Mucosa of rectum (tissue), 2 donors: ENCODE measurements around the gene EEF1A2.

Experiments used
- H3K27ac ChIP-seq, 2 donors: one replicate each; pipeline ENCODE4 v1.7.0; 2013; ENCODE audit warnings: inconsistent platforms in 2 of 2, low read depth in 2 of 2, low read length in 2 of 2
- H3K27me3 ChIP-seq, 2 donors: one replicate each; pipeline ENCODE4 v1.7.0; 2013; ENCODE audit warnings: low read length in 2 of 2; ENCODE audit not compliant: control insufficient read depth in 2 of 2, insufficient read depth in 2 of 2
- H3K36me3 ChIP-seq, 2 donors: one replicate each; pipeline ENCODE4 v1.7.0; 2013; ENCODE audit warnings: low read length in 2 of 2; ENCODE audit not compliant: control insufficient read depth in 2 of 2, insufficient read depth in 2 of 2
- H3K4me1 ChIP-seq, 2 donors: one replicate each; pipeline ENCODE4 v1.7.0; 2013; ENCODE audit warnings: low read length in 2 of 2, mild to moderate bottlenecking in 1 of 2; ENCODE audit not compliant: control insufficient read depth in 2 of 2, insufficient read depth in 2 of 2
- H3K4me3 ChIP-seq, 2 donors: one replicate each; pipeline ENCODE4 v1.7.0; 2013; ENCODE audit warnings: low read length in 2 of 2
- H3K9ac ChIP-seq, 2 donors: one replicate each; pipeline ENCODE4 v1.7.0; 2013; ENCODE audit warnings: low read length in 2 of 2, low read depth in 1 of 2, mild to moderate bottlenecking in 1 of 2
- H3K9me3 ChIP-seq, 2 donors: one replicate each; pipeline ENCODE4 v1.7.0; 2013; ENCODE audit warnings: low read length in 2 of 2; ENCODE audit not compliant: control insufficient read depth in 2 of 2
- donor health status: healthy.
- donor health status: Normal muscosa, but diverticular disease.

EEF1A2 gene

DNA sequence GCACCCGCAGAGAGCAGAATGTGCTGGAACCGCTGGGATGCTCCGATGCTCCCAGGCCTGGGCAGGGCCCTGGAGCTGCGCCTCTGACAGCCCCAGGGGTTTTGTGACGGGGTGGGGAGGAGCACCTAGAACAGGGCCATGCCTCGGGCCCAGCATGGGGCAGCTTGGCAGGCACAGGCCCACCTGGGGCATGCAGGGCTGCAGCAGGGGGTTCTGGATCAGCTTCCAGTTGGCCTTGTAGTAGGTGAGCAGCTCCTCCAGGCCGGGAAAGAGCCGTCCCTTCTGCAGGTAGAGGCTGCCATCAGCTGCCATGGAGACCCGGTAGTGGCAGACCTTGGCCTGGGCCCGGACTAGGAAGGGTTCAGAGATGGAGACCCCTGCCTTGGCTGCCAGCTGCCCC is 44.2 kb upstream of the EEF1A2 start:
- Histone ChIP-seq H3K27ac (no peak overlapping the region), H3K9me3 (no peaks in the 10 kb centered on the region), H3K27me3 (peaks cover under 1 to 8% of the 10 kb centered on the region in 2 donors), H3K4me1 (peaks cover 26 to 38% of the 10 kb centered on the region in 2 donors), H3K9ac (no peak overlapping the region), H3K36me3 (no peaks in the 10 kb centered on the region), H3K4me3 (no peak overlapping the region)

DNA sequence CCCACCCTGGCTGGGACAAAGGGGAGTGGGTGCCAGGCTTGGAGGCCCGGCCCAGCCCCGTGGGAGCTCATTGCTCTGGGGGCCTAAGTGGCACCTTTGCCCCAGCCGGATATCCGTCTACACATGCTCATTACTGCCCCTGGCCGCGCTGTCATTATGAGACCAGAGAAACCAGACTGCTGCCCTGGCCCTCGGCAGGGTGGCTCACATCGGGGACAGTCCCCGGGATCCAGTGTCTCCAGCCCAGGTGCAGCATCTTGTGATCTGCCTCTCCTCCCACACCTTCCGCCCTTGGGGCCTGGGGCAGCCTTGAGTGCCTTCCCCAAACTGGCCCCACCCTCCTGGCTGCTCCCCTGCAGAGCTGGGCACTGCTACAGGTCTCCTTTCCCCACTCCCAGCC is 43.8 kb upstream of the EEF1A2 start:
- Histone ChIP-seq H3K9me3 (no peaks in the 10 kb centered on the region), H3K36me3 (no peaks in the 10 kb centered on the region), H3K4me3 (no peak overlapping the region), H3K27me3 (peaks cover 0 to 8% of the 10 kb centered on the region in 2 donors), H3K4me1 (peaks cover 24 to 40% of the 10 kb centered on the region in 2 donors), H3K27ac (no peak overlapping the region), H3K9ac (peak overlapping the region in 1 of 2 donors; percentile 63)

DNA sequence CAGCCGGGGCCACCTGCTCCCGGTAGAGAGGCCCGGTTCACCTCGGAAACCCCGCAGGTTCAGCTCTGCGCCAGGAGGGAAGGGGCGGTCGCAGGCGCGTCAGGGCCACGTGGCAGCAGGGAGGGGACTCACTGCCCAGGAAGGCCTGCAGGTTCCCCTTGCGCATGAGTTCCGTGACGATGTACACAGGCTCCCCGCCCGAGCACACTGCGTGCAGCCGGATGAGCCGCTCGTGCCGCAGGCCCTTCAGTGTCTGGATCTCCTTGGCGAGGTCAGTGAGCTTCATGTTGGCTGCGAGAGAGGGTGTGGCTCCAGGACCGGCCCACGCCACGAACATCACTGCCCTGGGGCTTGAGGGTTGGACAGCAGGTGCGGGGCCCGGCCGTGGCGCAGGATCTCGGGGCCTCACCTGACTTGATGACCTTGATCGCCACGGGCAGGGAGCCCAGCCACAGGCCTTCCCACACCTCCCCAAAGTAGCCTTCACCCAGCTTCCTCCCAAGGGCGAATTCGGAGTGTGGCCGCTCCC is 43.2 kb upstream of the EEF1A2 start:
- no peaks in the 10 kb centered on the region for H3K36me3 ChIP-seq
- H3K27ac ChIP-seq = peak overlapping the region; percentile 38 to 56
- no peaks in the 10 kb centered on the region for H3K9me3 ChIP-seq
- H3K27me3 ChIP-seq = peaks cover 0 to 5% of the 10 kb centered on the region in 2 donors
- H3K4me3 ChIP-seq = peak overlapping the region; percentile 13 to 33
- peak overlapping the region in 1 of 2 donors; percentile 63 for H3K9ac ChIP-seq
- H3K4me1 ChIP-seq = peaks cover 24 to 42% of the 10 kb centered on the region in 2 donors

DNA sequence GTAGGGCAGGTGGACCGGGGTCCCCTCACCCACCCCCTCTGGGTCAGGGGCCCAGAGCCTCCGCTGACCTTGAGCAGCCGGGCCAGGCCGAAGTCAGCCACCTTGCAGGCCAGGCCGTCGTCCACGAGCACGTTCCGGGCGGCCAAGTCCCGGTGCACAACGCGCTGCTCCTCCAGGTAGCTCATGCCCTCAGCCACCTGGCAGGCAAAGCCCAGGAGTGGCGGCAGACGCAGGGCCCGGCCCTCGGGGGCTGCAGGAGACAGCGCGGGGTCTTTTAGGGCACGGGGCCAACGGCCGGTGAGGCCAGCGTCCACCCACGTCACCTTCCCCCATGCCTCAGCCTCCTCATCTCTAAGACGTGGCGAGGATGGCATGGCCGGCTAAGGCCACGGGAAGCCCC is 42.5 kb upstream of the EEF1A2 start:
- Histone ChIP-seq H3K36me3 (no peaks in the 10 kb centered on the region), H3K4me1 (peaks cover 26 to 45% of the 10 kb centered on the region in 2 donors), H3K9ac (peak overlapping the region in 1 of 2 donors; percentile 63)

DNA sequence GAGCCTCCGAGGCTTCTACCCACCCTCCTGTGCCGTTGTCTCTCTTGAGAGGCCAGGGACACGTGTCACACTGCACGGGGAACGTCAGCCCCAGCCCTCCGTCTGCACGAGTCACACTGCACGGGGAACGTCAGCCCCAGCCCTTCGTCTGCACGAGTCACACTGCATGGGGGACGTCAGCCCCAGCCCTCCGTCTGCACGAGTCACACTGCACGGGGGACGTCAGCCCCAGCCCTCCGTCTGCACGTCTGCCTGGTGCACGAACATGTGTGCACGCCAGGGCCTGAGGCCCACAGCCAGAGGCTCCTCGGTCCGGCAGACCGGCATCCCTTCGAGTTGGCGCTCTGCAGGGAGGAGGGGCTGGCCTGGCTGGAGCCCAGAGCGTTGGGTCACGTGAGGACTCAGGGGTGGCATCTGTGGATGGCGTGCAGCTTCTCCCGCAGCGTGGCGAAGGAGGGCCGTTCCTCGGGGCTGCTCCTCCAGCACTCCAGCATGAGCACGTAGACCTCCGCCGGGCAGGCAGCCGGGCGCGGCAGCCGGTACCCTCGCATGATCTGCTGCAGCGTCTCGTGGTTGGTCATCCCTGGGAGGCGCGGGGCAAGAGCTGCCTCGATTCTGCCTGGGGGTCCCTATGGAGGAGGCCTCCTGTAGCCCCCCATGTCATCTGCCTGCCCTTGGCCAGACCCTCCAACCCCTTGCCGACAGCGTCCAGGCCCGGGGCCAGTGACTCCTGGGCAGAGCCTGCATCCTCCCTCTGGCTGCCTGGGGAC is 41.7 kb upstream of the EEF1A2 start:
- Histone ChIP-seq H3K27me3 (no peaks in the 10 kb centered on the region), H3K36me3 (no peaks in the 10 kb centered on the region), H3K9ac (no peak overlapping the region), H3K27ac (no peak overlapping the region), H3K4me1 (peaks cover 21 to 41% of the 10 kb centered on the region in 2 donors), H3K9me3 (no peaks in the 10 kb centered on the region), H3K4me3 (no peak overlapping the region)

More for the DNA sequence above, 42.5 kb upstream of the EEF1A2 start:
- Histone ChIP-seq H3K9me3 (no peaks in the 10 kb centered on the region), H3K27ac (no peak overlapping the region), H3K4me3 (no peak overlapping the region), H3K27me3 (no peaks in the 10 kb centered on the region)

DNA sequence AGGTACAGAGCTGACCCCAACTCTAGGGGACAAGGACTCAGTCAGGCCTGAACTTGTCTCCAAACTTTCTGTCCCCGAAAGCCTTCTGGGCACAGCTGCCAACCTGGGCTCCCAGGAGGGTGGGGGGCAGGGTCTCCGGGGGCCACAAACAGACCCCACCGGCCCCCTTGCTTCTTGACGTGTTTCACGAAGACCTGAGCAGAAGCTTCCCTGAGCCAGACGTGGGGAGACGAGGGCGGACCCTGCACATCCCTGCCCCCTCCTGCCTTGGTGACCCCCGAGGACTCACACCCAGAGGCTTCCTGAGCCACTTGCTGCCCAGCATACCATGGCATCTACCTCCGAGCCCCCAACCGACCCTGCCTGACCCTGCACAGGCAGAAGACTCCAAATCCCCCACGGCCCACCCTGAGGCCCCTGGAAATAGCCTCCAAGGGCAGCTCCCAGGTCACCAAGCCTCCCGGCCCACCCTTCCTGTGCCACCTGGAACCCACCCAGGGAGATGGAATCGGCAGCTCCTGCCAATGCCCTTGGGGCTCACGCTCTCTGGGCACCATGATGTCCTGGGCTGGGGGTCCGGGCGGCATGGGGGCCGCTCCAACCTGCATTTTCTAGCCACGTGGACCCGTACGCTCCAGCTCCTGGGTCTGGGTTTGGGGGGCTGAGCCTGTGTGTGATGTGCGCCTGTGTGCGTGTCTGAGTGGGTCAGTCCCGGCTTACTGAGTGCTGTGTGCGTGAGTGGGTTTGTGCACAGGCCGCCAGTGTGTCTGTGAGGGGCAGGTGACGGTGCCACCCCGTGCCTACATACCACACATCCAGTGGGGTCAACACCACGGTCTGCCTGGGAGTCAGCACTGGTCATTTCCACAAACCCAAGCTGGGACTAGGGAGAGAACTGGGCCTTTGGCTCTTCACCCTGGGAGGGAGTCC is 40.8 kb upstream of the EEF1A2 start:
- Histone ChIP-seq H3K4me3 (no peak overlapping the region), H3K9me3 (no peaks in the 10 kb centered on the region), H3K27ac (peak overlapping the region; percentile 99), H3K36me3 (no peaks in the 10 kb centered on the region), H3K9ac (peak overlapping the region in 1 of 2 donors; percentile 28), H3K4me1 (peaks cover 20 to 40% of the 10 kb centered on the region in 2 donors), H3K27me3 (no peaks in the 10 kb centered on the region)

DNA sequence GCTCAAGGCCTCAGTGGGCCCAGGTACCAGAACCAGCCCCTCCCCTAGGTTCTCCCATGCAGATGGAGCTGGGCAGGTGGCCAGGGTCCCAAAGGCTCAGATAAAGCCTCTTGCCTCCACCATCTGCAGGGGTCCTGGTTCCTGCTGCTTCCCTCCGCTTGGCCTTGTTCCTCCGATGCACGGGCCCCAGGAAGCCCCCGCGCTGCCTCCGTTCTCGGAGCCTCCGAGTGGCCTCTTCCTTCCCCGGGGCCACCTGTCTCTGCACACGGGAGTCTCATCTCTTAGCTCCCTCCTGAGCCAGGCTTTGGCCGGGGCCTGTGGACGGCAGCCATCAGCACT is 40.2 kb upstream of the EEF1A2 start:
- Histone ChIP-seq H3K9me3 (no peaks in the 10 kb centered on the region), H3K27ac (peak overlapping the region; percentile 99), H3K4me3 (peak overlapping the region in 1 of 2 donors; percentile 28), H3K4me1 (peaks cover 24 to 40% of the 10 kb centered on the region in 2 donors), H3K27me3 (no peaks in the 10 kb centered on the region), H3K9ac (peak overlapping the region in 1 of 2 donors; percentile 28), H3K36me3 (no peaks in the 10 kb centered on the region)

DNA sequence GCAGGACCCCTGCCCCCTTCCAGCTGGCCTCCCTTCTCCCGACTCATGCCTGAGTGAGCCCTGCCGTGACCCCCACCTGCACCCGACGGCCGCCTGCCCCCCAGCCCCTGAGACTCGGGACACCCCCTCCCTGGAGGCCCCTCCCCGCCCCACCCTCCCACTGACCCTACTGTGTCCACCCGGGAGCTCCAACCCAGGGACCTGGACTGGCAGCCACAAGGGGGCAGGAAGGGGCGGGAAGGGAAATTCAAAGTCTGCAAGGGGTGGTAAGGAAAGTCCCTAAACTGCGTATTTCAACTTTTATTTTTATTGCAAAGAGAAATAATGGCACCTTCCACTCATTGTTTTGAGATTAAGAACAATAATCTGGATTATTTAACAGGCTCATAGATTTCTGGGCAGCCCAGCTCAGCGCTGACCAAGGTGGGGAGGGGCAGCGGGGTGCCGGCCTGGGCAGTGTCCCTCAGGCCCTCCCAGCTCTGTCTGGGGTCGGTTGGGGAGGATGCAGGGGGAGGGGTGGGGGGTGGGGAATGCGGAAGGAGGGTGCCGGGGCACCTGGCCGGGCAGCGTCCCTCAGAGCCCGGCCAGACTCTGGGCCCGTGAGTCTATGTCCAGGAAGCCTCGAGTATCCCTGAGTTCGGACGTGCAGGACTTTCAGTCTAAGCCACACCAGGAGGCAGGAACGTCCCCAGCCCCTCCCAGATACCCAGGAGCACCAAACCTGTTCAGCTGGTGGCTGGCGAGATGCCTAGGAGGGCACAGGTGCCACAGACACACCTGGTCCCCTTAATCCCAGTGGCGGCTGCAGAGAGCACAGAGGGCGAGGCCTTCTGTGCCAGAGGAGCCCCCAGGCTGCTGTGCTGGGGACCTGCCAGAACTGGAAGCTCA is 39.6 kb upstream of the EEF1A2 start:
- Histone ChIP-seq H3K27me3 (no peaks in the 10 kb centered on the region), H3K27ac (peak overlapping the region; percentile 99), H3K9ac (peak overlapping the region; percentile 63 to 99)

DNA sequence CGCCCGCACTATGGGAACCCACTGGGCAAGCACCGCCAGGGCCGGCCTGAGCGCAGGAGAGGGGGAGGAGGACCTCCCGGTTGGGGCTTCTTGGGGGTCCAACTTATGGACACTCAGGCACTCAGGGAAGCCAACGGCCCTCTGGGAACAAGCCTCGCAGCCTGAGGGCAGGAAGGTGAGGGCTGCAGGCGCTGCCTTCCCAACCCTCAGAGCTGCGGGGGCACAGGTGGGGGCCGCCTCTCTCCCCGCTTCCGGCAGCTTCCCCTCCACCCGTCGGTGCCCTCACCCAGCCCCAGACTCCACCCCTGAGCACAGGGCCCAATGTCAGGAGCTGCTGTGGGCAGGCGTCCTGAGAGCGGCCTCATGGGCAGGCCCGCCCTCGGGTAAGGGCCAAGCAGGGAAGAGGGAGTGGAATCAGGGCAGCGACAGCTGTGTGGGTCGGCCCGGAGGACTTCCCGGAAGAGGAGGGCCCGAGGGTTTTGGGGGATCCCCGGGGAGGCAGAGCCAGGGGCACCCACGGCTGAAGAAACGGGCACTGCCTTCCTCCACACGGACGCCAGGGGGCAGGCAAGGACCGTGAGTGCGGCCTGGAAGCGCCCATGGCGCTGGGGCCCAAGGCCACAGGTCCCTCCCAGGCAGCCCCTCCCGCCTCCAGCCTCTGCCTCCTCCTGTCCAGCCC is 38.8 kb upstream of the EEF1A2 start:
- H3K27me3 ChIP-seq = no peaks in the 10 kb centered on the region
- H3K4me3 ChIP-seq = peak overlapping the region; percentile 78 to 80
- no peaks in the 10 kb centered on the region for H3K36me3 ChIP-seq
- peak overlapping the region; percentile 99 for H3K27ac ChIP-seq
- H3K9me3 ChIP-seq = no peaks in the 10 kb centered on the region
- peak overlapping the region; percentile 87 to 99 for H3K9ac ChIP-seq
- peaks cover 30 to 46% of the 10 kb centered on the region in 2 donors for H3K4me1 ChIP-seq

More for the DNA sequence above, 39.6 kb upstream of the EEF1A2 start:
- peak overlapping the region; percentile 78 to 80 for H3K4me3 ChIP-seq
- no peaks in the 10 kb centered on the region for H3K36me3 ChIP-seq
- H3K9me3 ChIP-seq = no peaks in the 10 kb centered on the region
- H3K4me1 ChIP-seq = peaks cover 28 to 45% of the 10 kb centered on the region in 2 donors
